ENCODE data around the gene CABLES2. TPM values are rescaled to one million over a fixed set of nuclear protein-coding genes. Genes with fewer than 3 reads are reported as not detected.
A peak's percentile ranks its signal among the peaks of the same experiment; 100 is the strongest.

CABLES2 gene
- total RNA-seq, 4 donors from 2014 or later, result 2.0 to 3.8 (median 2.2) TPM

DNA sequence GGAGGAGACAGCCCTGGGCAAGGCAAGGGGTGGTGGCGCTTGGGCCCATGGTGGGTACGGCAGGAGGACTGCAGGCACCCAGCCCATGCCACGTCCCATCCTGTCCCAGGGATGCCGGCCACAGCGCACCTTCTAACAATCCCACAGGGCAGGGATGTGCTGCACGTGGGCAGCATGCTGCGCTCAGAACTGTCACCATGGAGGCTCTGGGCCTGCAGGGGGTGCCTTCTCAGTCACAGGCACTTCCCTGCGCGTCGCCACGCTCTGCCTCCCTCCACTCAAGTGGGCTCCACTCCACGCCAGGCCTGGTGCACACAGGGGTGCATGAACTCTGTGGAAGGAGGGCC lies 2.4 kb downstream of the CABLES2 start:
- no peak for DNase-seq
- peaks cover 0 to 12% (median 0%) of the 10 kb centered on the region in 3 donors for H3K36me3 ChIP-seq
- H3K27ac ChIP-seq, result no peak overlapping the region
- no peaks in the 10 kb centered on the region for H3K9me3 ChIP-seq
- TF ChIP-seq POLR2A (IDR thresholded peaks at IDR 0.05), result no peak
- TF ChIP-seq, protein P1, sequence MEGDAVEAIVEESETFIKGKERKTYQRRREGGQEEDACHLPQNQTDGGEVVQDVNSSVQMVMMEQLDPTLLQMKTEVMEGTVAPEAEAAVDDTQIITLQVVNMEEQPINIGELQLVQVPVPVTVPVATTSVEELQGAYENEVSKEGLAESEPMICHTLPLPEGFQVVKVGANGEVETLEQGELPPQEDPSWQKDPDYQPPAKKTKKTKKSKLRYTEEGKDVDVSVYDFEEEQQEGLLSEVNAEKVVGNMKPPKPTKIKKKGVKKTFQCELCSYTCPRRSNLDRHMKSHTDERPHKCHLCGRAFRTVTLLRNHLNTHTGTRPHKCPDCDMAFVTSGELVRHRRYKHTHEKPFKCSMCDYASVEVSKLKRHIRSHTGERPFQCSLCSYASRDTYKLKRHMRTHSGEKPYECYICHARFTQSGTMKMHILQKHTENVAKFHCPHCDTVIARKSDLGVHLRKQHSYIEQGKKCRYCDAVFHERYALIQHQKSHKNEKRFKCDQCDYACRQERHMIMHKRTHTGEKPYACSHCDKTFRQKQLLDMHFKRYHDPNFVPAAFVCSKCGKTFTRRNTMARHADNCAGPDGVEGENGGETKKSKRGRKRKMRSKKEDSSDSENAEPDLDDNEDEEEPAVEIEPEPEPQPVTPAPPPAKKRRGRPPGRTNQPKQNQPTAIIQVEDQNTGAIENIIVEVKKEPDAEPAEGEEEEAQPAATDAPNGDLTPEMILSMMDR (IDR thresholded peaks at IDR 0.05), result no peak
- 88 to 98% methylated on average over 7 to 10 of the region's 12 CpGs for WGBS, 2 donors
- intact Hi-C loops (cut with DNase I), result no loop called here
- no peak overlapping the region for H3K4me3 ChIP-seq
- peaks cover 21 to 35% (median 22%) of the 10 kb centered on the region in 3 donors for H3K4me1 ChIP-seq
- H3K27me3 ChIP-seq, result no peaks in the 10 kb centered on the region

DNA sequence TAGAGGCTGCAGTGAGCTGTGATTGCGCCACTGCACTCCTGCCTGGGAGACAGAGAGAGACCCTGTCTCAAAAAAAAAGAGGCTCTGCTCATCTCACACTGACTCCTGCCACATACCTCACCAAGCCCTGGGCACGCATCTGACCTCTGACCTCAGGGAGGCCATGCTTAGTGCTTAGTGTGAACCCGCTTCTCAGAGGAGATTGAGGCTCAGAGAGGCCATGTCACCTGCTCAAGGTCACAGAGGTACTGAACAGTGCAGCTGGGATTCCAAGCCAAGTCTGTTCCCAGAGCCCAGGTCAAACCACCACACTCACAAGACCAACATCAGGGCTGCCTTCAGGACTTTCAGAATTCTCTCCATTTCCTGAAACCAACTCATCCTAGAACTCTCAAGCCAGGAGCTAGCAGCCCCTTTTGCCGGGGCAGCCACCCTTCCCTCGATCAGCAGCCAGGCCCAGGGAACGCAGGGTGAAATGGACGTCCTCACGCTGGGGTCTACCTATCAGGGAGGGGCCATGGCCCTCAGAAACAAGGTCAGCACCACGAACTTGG lies 2.9 kb downstream of the CABLES2 start:
- Histone ChIP-seq H3K4me3 (no peak overlapping the region), H3K9me3 (no peaks in the 10 kb centered on the region), H3K27ac (no peak overlapping the region), H3K4me1 (peaks cover 19 to 31% (median 22%) of the 10 kb centered on the region in 3 donors), H3K36me3 (peaks cover 0 to 12% (median 0%) of the 10 kb centered on the region in 3 donors), H3K27me3 (no peaks in the 10 kb centered on the region)
- no peak for DNase-seq
- TF ChIP-seq POLR2A (IDR thresholded peaks at IDR 0.05), result no peak
- TF ChIP-seq, protein P1 (IDR thresholded peaks at IDR 0.05), result no peak
- intact Hi-C loops (cut with DNase I), result no loop called here
- 95 to 96% methylated on average over 3 to 6 of the region's 9 CpGs for WGBS, 2 donors

DNA sequence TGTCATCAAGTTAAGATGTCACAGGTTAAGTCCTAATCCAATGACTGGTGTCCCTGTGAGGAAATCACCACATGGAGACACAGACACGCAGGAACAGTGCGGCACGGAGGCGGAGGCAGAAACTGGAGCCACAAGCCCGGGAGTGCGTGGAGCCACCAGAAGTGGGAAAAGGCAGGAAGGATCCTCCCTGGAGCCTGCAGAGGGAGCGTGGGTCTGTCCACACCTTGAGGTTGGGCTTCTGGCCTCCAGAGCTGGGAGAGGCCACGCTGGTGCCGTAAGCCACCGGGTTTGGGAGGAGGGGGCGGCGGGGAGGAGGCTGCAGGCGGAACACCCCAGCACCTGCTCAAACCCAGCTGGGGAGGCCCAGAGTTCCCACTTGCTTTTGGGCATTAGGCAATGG lies 3.8 kb downstream of the CABLES2 start:
- Histone ChIP-seq H3K36me3 (peaks cover 0 to 12% (median 0%) of the 10 kb centered on the region in 3 donors), H3K27me3 (no peaks in the 10 kb centered on the region), H3K9me3 (no peaks in the 10 kb centered on the region), H3K4me3 (no peak overlapping the region), H3K27ac (no peak overlapping the region), H3K4me1 (peaks cover 19 to 31% (median 22%) of the 10 kb centered on the region in 3 donors)
- no peak for DNase-seq
- TF ChIP-seq, protein P1 (IDR thresholded peaks at IDR 0.05), result no peak
- TF ChIP-seq POLR2A (IDR thresholded peaks at IDR 0.05), result no peak
- WGBS, 2 donors, result 73 to 82% methylated on average over 8 to 9 of the region's 13 CpGs
- intact Hi-C loops (cut with DNase I), result no loop called here

DNA sequence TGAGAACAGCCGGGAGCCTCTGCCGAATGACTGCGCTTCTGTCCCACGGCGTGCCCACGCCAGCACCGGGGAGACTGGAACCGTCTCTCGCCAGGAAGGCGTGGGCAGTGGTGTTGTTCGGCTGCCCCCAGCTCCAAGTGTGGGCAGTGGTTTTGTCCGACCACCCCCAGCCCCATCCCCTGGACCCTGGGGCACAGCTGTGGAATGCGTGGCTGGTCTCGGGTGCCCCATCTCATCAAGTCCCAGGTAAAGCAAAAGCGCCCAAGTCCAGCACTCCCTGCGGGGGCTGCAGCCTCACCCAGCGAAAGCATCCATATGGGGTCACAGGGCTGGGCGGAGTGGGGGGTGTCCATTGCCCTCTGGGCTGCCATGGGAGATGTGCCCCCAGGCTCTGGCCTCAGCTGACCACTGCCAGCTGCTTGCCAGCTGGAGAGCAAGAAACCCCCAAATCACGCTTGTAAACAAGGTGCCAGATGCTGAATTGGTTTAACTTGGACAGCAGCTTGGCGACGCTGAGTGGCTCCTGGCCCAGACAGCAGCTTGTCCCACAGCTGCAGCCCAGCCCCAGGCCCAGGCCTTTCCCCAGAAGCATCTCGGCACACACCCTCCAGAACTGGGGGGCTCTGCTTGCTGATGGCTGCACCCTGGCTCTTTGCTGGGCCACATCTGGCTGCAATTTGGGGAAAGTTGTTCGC lies 4.5 kb downstream of the CABLES2 start:
- Histone ChIP-seq H3K27ac (no peak overlapping the region), H3K4me1 (peaks cover 17 to 25% (median 19%) of the 10 kb centered on the region in 3 donors), H3K4me3 (no peak overlapping the region), H3K27me3 (no peaks in the 10 kb centered on the region), H3K9me3 (no peaks in the 10 kb centered on the region), H3K36me3 (peaks cover 0 to 12% (median 0%) of the 10 kb centered on the region in 3 donors)
- intact Hi-C loops (cut with DNase I), result no loop called here
- WGBS, 2 donors, result 95% methylated on average over 7 of the region's 23 CpGs; no CpG with 5 or more reads in 1 of the 2 donors
- TF ChIP-seq, protein P1 (IDR thresholded peaks at IDR 0.05), result no peak
- no peak for TF ChIP-seq POLR2A (IDR thresholded peaks at IDR 0.05)
- no peak for DNase-seq

DNA sequence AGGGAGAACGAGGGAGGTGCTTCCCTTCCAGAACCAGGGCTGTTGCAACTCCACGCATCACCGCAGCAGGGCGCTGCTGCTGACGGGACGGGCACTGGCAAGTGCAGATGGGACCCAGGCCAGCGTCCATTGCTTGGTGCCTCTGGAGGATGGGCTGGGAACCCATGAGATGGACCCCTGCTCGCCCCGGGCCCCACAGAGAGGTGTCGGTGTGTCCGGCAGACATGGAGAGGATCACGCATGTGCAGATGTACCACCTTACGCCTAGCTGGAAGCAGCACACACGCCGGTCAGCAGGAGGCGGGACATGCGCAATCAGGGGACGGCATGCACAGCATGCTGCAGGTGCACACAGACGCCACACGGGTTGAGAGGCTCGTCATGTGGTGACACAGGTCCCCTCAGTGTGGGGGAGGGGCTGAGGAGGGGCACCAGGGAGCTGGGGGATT lies 5.7 kb downstream of the CABLES2 start:
- Histone ChIP-seq H3K36me3 (peaks cover 0 to 12% (median 0%) of the 10 kb centered on the region in 3 donors), H3K4me3 (no peak overlapping the region), H3K9me3 (no peaks in the 10 kb centered on the region), H3K27me3 (no peaks in the 10 kb centered on the region), H3K4me1 (peaks cover 10 to 17% (median 12%) of the 10 kb centered on the region in 3 donors), H3K27ac (no peak overlapping the region)
- intact Hi-C loops (cut with DNase I), result no loop called here
- 86% methylated on average over 7 of the region's 21 CpGs; no CpG with 5 or more reads in 1 of the 2 donors for WGBS, 2 donors
- no peak for DNase-seq
- TF ChIP-seq, protein P1 (IDR thresholded peaks at IDR 0.05), result peak in 2 of 6 experiments; percentile 4 to 26
- no peak for TF ChIP-seq POLR2A (IDR thresholded peaks at IDR 0.05)
